ENCODE results near the gene C17orf67.

GRCh38 chr17:56809820-56810179, 23.9 kb downstream of the C17orf67 start:
- TF ChIP-seq POLR2A (IDR thresholded peaks at IDR 0.05), result no peak
- TF ChIP-seq CTCF (IDR thresholded peaks at IDR 0.05), result no peak
